DMS153 (cell line): Measurements from ENCODE around the gene CIAO1.
"Not testable (repeated sequence)": the region's sequence is repeated elsewhere in the genome, so short reads cannot be mapped to it uniquely, and the experiment has no call there.

Experiments used
- DNase-seq: peaks from one replicate; lab custom pipeline; 2025; lab: John Stamatoyannopoulos, UW

Gene CIAO1

DNA sequence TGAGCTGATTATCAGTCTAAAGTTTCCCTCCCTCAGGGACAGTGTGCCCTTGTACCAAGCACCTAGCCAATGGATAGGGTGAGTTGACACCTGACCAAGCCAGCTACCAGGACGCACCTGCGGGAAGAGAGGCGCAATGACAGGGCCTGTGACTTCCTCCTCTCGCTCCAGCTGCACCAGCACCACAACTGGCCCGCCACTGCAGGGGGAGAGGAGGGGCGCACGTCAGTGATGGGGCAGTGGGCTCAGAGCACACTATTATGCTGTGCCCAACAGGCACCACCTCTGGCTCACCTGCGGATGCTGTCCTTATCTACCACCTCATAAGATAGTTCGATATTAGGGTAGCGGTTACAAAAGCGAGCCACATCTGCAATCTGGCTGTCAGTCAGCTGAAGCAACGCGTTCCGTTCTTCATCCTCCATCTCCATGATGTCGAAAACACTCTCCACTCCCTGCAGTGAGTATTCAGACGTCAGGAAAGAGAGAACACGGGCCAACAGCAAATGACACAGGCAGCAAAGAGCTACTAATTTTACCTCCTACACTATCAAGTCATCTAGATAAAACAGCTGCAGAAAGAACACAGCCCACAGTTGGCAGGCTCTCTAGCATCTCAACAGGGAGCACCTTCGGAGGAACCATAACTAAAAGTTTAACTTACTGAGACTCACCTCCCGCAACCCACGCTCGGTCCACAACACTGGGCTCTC, 10.9 kb downstream of the CIAO1 start:
- no peak for DNase-seq

GRCh38 chr2:96287273-96287856, 21.3 kb downstream of the CIAO1 start:
- no peak for DNase-seq

DNA sequence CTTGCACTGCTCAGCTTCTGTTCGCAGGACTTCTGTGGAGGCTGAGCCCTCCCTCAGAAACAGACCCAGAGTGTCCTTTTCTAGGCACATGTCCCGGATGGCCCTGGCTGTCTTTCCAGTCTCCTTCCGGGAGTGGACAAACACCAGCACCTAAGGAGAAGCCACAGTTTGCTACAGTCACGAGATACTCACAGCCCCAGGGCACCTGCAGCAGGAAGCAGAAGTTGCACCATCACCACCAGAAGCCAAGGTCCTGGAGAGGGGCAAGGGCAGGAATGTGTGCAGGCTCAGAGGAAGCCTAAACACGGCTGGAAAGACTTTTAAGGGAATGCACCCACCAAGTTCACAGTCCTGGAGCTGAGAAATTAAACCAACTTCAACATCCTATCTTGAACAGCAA, 25.7 kb downstream of the CIAO1 start:
- DNase-seq, result no peak

- not testable (repeated sequence) for DNase-seq
These were observed 28.2 kb downstream of the CIAO1 start for GRCh38 chr2:96294271-96294670.

- no peak for DNase-seq
These were observed 30.9 kb downstream of the CIAO1 start for GRCh38 chr2:96296925-96297324.

GRCh38 chr2:96301865-96302264, 35.8 kb downstream of the CIAO1 start:
- no peak for DNase-seq

DNA sequence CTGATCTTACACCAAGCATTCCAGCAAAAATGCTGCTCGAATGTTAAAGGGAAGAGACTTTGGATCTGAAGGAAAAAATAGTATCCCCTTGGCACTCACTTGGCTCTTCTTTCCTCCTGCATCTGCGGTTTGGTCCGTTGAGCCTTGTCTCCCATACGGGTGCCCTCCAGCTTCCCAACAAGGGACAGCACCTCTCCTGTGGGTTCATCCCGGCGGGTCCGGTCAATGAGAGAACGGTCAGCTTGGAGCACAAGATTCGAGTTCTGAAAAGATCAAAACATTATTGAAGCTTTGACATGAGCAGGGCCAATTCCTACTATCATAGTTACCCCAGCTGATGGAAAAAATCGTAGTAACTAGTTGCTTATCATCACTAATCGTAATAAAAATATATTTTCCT, 38.6 kb downstream of the CIAO1 start:
- no peak for DNase-seq

DNA sequence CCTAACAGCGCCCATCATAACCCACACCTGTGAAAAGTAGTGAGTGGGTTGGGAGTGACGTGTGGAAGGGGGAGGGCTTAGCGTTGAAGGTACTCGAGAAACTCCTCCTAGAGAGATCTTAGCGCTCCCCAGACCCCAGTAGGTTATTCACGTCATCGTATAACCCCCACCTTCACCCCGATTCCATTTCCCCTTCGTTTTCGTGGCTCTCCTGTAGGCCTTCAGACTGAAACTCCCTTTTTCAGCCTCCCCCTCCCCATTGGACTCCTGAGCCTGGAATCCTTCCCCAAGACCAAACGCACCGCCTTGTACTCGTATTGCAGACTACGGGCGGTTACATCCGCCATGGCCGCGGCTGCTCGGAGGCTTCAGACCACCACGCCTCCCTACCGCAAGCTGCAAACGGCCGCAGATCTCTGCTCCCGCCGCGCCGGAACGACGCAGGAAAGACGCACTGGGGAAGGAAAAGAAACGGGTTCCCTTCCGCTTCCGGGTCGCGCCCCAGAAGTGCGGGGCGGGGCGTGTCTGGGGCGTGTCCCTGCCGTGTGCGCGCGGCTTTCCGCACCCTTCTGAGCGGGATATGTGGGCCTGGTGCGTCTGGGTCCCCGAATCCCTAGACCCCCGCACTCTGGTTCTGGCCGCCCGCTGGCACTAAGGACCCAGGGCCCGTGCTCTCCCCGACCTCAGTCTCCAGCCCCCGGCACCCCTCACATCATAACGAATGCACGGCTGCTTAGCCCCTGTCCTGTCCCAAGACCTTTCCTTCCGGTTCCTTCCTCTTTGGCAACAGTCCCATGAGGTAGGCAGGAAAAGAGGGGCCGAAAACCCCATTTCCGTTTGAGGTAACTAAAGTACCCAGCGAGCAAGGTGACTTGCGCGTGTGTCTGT, 39.3 kb downstream of the CIAO1 start, which contains the start of gene SNRNP200:
Gene SNRNP200 (minus strand): TSS at position 456 of the 888 bp plus-strand sequence. CDS start 109 bp downstream, at position 347.
- peak; percentile 61 for DNase-seq

- no peak for DNase-seq
These were observed 39.9 kb downstream of the CIAO1 start for GRCh38 chr2:96305979-96306308.

- no peak for DNase-seq
These were observed 40.3 kb downstream of the CIAO1 start for GRCh38 chr2:96306370-96306769.

- peak; percentile 6 for DNase-seq
These were observed 42.2 kb downstream of the CIAO1 start for GRCh38 chr2:96308248-96308647.

DNA sequence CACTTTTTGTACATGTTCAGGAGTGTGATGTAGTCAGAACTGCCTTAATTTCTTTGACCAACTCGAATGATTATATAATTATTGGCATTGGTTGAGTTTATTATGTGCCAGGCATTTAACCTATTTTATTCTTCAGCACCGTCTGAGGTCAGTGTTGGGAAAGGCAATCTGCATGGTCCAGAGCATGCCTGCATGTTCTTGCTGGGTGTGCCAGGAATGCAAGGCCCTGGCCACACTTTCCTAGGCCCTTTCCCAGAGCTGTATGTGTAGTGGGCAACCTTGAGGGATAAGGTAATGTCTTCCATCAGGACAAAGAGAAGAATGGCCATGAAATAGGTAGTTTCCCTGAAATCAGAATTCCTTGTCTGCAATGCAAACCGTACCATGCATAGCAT, 49.0 kb downstream of the CIAO1 start:
- no peak for DNase-seq

DNA sequence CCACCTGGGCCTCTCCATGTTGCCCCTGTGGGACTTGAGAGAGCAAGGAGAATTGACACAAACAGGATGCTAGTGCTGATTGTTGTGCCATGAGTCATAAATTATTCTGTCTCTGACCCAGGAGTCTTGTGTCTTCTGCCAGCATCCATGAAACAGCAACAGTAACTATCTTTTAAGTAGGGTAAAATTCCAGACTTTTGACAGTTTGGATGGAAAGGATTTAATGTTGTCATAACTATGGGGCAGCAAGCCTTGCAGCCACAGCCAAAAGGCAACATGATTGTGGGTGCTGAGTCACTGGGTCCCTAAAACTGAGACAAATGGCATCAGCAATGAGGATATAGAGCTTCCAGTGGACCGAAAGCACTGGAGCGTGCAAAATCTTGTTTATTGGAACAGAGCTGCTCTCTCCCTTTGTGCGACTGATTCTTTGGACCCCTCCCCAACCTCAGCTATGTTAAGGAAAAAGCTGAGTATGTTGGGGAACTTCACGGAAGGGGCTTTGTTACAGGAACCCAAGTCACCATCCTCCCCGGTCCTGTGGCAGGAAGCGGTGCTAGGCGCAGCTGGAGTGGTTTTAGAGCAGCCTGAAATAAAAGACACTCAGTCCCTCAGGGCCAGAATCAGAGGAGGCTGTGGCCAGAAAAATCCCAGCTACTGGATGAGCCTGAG, 49.5 kb downstream of the CIAO1 start:
- peak; percentile 11 for DNase-seq

DNA sequence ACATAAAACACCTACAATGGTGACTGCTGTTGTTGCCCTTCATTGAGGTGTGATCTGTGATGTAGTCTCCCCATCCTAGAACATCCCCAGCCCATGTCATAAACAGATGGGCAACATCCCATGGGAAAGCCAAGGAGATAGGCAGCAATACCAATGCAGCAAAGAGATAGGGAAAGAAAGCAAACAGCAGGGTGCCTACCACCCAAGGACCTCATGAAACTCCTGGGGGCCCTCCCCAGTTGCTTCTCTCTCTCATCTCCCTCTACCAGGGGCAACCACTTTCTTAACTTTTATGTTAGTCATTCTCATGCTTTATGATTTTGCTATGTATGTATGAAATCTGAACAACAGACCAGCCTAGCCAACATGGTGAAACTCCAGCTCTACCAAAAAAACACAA, 51.0 kb downstream of the CIAO1 start:
- no peak for DNase-seq

GRCh38 chr2:96317584-96317997, 51.6 kb downstream of the CIAO1 start:
- no peak for DNase-seq

DNA sequence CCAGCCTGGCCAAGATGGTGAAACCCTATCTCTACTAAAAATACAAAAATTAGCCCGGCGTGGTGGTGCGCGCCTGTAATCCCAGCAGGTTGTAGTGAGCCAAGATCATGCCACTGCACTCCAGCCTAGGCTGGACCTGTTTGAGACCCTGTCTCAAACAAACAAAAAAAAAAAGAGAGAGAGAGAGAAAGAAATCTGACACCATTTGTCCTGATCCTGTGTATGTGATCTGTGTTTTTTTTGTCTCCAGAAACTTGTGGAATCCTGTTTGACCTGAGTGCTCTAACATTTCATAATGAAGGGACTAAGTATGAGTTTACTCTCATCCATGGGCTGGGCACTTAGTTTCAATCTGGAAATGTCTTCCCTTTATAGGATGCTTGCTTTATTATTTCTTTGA, 52.7 kb downstream of the CIAO1 start:
- no peak for DNase-seq

- DNase-seq, result no peak
These were observed 53.4 kb downstream of the CIAO1 start for GRCh38 chr2:96319396-96319795.

DNA sequence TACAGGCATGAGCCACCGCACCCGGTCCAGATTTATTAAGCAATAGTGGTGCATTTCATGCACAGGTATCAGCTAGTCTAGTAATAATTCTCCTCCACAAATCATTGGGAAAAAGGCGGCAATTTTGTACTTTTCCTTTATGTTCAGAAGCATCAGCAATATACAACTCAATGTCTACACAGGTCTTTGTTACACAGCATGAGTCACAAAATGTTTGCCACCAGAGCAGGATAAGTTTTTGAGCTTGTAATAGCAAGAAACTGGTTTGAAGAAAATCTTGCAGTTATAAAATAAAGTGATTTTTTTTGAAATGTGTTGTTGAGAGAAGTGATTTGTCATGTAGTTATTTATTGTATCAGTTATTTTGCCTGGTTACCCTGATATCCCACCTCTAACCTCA, 54.3 kb downstream of the CIAO1 start:
- DNase-seq, result no peak

DNA sequence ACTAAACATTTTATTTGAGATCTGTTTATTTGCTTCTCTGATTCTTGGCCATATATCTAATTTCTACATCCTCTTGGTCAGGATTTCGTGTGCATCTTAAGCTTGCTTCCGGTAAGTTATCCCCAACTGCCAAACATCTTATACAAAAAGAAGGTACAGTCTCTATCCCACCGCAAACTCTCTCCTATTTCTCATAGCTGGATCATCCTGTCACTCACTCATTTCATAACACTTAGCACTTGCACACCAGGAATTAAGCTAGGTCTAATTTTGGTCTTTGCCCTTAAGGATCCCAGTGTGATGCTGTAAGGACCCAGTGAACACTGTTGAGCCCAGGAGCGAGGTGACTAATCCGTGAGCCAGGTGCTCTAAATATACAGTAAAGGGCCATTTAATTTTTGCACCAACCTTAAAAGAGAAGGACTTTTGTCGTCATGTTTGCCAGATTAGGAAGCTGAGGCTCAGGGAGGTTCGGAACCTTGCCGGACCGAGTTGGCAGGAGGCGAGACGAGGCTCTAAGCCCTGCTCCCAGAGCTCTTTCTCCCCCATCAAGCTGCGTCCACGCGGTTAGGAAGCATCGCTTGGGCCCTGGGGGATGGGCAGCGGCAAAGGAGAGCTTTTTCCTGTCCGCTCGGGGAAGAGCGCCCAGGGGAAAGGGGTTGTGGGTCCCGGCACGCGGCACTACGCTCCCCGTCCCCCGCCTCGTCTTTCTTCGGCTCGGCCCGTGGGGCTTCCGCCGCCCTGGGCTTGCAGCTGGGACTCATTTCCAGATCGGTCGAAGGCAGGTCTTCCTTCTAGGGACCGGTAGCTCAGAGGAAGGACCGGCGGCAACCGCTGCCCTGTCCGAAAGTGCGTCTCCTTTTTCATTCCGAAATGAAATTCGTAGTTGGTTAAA, 55.0 kb downstream of the CIAO1 start:
- DNase-seq, result peak; percentile 22
